NCI-H1694 (cell line): ENCODE measurements around the gene ETDC.
A peak's percentile ranks its signal among the peaks of the same experiment; 100 is the strongest.
"Not testable (repeated sequence)": the region's sequence is repeated elsewhere in the genome, so short reads cannot be mapped to it uniquely, and the experiment has no call there.

ENCODE experiments used
- DNase-seq: peaks from one replicate; lab custom pipeline; 2025; lab: John Stamatoyannopoulos, UW

The ETDC gene

DNA sequence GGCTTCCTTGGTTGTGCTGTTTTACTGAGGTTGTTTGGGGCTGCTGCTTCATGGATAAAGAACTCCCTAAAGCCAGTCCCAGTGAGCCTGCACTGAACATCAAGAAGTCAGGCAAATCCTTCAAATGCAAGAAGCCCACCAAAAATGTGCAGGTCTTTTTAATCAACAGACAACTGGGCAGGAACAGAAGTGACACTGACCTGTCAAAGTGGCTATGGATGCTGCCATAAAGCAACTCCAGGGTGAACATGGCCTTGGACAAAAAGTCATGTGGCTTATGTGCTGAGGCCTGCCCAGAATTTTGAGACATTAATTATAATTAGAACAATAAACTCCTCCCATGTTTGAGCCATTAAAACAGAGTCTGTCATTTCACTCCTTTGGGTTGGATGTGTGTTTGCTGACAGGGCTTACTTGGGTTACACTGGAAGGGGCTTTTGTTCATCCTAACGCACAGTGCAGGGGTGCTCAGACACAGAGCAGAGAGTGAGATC is at the start of gene ETDC:
ETDC (plus strand) TSS at position 51 of the 494 bp plus-strand sequence; CDS start at position 51, 0 bp downstream.
- DNase-seq, result no peak

DNA sequence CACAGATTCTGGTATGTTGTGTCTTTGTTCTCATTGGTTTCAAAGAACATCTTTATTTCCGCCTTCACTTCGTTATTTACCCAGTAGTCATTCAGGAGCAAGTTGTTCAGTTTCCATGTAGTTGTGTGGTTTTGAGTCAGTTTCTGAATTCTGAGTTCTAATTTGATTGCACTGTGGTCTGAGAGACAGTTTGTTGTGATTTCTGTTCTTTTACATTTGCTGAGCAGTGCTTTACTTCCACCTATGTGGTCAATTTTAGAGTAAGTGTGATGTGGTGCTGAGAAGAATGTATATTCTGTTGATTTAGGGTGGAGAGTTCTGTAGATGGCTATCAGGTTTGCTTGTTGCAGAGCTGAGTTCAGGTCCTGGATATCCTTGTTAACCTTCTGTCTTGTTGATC is 48.3 kb upstream of the ETDC start:
- DNase-seq, result not testable (repeated sequence)

DNA sequence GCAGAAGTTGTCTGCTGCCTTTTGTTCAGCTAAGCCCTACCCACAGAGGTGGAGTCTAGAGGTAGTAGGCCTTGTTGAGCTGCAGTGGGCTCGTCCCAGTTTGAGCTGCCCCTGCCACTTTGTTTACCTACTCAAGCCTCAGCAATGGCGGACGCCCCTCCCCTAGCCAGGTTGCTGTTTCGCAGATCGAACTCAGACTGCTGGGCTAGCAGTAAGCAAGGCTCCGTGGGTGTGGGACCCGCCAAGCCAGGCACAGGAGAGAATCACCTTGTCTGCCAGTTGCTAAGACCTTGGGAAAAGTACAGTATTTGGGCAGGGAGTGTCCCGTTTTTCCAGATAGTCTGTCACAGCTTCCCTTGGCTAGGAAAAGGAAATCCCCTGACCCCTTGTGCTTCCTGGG is 45.9 kb upstream of the ETDC start:
- not testable (repeated sequence) for DNase-seq

DNA sequence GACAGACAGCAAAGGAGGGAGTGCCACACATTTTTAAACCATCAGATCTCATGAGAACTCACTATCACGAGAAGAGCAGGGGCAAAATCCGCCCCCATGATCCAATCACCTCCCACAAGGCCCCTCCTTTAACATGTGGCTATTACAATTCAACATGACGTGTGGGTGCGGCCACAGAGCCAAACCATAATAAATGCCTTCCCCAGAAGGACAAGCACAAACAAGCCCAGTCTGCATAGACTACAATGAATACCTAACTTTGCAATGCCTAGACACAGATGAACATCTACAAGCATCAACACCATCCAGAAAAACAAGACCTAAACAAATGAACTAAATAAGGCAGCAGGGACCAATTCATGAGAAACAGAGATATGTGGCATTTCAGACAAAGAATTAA is 45.1 kb upstream of the ETDC start:
- no peak for DNase-seq

DNA sequence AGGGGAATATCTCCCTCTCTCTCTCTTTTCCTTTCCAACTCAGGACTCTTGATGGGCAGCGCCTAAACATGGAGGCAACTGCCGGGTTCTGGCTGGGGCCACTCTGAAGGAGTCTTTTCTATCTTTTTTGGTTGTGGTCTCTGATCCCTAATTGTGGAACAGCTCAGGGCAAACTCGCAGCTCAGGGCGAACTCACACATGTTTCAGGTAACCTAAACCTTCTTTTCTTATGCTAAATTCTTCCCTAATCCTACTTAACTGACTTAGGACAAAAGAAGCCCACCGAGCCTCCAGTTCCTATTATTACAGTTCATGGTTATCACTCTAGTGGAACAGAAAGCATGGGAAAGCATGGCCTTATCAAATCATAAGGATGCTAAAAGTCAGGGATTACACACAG is 36.1 kb upstream of the ETDC start:
- no peak for DNase-seq

DNA sequence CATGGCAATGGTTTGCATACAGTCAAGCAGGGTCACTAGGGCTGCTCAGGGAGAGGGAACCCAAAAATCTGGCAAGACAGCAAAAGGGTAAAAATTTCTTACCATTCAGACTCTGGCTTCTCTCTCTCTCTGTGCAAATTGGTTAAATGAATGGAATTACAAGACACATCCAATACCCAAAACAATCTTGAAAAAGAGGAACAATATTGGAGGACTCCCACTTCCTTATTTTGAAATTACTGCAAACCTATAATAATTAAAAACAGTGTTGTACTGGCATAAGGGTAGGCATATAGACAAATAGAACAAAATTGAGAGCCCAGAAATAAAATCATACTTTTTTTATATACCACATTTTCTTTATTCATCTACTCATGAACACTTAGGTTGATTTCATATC is 33.3 kb upstream of the ETDC start:
- DNase-seq, result no peak

DNA sequence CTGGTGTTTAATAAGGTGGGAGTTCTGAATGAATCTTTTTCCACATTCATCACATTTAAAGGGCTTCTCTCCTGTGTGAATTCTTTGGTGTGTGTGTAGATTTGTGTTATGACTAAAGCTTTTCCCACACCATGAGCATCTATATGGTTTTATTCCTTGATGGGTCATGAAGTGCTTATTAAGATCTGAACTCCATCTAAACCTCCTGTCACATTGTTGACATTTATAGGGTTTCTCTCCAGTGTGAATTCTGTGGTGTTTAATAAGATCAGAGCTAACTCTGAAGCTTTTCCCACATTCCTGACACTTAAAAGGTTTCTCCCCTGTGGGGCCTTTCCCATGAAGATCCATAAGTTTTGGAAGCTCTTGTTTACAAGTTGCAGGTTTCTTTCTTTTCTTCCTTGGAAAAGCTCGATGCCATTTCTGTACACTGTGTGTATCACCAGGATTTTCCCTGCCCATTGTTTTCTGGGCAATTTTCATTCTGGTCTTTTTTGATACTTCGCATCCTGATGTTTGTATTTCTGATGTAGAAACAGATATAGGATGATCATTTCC is 21.9 kb upstream of the ETDC start:
- DNase-seq, result no peak

DNA sequence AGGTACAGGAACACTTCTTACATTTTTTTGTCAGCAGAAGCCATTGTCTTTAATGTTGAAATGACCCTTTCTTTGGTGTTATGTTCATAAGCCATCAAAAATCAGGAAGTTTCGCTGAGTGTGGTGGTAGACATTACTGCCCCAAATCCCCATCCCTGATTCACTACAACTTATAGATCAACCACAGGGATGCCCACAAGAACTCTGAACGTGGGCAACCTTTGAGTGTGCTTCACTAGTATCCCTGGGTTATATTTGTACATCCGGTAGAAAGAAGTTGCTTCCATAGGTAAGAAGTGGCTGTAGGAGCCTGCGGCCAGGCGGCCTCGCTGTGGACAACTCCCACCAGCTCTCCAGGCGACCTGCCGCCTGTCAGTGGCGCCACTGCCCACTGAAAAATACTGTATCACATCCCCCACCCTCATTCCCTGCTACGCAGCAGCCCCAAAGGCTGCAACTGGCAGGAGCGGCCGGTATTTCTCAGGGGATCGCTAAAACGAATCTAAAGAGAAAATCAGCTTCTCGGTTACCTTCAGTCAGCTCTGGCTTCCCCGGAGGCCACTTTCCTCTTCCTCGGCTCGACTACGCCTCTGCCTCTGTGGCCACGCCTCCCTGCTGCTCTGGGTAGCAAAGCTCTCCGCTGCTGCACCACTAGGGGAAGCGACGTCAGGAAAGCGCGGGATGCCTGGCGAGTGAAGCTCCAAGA is 13.9 kb upstream of the ETDC start:
- no peak for DNase-seq

DNA sequence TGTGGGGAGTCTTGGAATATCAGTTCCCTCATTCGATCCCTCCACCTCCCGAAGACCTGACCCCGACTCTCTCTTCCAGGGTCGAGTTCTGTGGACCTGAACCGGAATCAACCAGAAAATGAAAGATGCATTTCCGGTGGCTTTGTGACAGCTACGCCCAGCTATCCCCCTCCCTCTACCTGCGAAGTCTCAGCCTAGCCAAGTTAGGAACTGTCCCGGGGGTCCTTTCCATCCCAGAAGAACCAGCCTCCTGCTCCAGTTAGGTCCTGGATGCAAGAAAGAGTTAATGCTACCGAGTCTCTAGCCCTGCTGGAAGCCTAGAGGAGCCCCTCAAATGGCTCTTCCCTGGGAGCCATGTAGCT is 13.4 kb upstream of the ETDC start:
- no peak for DNase-seq

DNA sequence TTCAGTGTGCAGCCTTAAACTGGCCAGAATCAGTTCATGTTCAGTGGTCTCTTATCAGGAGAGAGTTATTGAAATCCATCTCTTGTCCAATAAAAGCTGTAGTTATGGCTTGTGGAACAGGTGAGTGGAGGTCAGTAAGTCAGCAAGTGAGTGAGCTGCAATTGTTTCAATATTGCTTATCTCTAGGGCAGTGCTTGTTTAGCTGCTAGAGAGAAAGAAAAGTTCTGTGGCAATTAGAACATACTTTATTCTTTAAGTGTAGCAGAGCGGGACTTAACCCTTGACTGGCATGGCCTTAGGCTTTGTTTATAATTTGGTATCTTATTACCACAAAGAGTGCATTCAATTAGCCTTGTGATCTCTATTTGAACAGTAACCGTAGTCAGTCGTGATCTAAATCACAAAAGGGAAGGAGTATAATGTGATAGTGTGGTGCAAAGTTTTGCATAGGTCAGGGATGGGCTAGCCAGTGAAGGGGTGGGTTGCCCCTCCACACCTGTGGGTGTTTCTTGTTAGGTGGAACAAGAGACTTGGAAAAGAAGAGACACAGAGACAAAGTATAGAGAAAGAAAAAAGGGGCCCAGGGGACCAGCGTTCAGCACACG is 6.9 kb upstream of the ETDC start:
- no peak for DNase-seq

DNA sequence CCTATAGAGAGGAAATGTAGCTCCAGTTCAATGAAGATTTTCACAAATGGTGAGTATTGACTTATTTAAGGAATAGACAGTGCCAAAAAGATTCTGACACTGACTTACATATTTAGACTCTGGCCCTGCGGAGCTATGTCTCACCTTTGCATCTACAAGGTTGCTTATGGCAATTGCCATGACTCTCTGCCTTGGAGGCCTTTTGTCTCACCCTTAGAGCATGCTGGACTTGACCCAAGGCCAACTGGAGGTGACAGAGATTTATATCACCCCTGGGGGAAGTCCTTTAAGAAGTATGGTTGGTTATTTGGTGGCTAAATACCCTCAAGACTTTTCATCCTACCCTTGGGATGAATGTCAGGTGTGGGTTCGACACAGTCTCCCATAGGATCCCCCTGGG is 4.5 kb upstream of the ETDC start:
- no peak for DNase-seq

DNA sequence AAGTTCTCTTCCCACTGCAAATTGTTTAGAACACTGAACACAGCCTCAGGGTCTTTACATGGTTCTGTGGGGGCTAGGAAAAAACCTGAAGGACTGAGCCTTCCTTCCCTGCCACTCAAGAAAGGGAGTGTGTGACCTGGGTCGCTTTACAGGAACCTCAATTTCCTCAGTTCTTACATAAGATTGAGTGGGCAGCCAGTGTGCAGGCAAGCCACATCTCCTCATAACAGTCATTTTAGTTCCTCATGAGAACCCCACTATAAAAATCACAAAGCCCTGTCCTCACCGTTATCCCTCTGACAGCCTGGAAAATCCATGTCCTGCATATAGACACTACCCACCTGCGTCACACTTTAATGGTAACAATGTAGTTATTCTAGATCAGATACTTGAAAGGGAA is 2.1 kb upstream of the ETDC start:
- no peak for DNase-seq

DNA sequence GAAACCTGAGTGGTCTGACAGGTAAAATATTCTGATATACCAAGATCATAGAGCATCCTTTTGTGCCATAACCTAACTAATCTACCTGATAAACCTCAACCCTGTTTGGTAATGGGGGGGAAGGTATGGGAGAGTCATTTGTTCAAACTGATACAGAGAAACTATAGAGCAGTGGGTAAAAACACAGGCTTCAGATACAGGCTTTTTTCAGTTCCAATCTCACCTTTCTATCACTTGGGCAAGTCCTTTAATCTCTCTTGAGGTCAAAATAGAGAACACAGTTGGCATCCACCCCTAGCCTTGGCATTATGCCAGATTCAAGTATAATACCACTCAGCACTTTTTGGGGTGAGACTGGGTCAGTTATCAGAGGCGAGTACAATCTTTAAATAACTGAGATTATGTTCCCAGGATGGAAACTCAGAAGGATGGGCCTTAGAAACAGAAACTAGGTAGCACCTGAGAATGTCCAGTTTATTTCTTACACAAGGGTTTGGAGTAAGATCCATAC is 880 bp upstream of the ETDC start:
- no peak for DNase-seq

DNA sequence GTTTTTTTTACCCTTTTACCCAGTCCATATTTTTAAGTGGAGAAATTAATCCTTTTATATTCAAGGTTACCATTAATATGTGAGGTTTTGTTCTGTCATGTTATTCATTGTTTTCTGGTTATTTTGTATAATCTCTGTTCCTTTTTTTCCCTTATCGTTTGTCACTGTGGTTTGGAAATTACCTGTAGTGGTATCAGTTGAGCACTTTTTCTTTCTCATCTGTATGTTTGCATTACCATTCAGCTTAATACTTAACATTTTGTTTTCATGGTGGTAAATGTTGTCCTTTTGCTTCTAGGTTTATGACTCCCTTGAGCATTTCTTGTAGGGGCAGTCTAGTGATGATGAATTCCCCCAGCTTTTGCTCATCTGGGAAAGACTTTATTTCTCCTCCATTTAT is 6.6 kb downstream of the ETDC start:
- DNase-seq, result no peak

DNA sequence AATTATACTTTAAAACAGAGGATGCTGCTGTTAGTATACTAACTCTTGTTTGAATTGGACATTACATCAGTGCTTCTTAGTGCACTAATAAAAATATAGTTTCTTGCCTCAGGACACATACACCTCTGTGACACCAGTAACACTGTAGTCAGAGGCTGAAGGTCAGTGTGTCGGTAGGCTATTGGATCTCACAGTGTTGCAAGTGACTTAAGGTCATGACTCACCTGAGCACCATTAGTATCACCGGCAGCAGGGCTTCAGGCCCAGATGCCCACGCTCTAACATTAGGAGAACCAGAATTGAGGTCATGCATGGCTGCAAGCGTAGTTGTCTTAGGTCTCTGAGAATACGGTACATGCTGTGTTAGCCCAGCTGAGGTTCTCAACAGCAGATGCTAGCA is 15.2 kb downstream of the ETDC start:
- DNase-seq, result no peak

DNA sequence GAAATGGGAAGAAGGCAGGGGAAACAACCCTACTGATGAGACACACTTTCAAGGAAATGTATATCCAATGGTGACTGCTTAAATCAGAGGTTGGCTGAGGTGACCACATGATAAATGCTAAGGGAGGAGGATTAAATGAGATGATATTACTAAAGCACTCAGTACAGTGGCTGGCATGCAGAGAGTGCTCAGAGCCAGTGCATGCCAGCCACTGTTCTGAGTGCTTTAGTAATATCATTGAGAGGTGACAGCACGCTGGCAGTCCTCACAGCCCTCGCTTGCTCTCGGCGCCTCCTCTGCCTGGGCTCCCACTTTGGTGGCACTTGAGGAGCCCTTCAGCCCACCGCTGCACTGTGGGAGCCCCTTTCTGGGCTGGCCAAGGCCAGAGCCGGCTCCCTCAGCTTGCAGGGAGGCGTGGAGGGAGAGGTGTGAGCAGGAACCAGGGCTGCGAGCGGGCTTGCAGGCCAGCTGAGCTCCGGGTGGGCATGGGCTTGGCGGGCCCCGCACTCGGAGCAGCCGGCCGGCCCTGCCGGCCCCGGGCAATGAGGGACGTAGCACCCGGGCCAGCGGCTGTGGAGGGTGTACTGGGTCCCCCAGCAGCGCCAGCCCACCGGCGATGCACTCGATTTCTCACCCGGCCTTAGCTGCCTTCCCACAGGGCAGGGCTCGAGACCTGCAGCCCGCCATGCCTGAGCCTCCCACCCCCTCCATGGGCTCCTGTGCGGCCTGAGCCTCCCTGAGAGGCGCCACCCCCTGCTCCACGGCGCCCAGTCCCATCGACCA is 15.9 kb downstream of the ETDC start:
- DNase-seq, result not testable (repeated sequence)

DNA sequence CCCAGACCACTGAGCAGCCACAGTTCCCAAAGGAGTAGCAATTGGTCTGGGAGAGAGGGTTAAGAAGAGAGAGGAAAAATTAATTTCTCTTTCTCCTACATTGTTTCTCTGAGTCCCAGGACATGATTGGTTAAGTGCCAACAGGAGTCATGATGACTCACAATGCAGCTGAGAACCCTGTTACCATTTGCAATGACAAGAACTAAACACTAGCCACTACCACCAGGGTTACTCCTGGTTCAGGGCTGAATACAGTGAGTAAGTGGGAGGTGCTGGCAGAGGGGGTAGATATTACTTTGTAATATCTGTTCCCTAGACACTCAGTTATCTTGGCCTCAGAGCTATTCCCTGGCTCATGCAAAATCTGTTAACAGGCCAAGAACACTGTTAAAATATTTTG is 18.0 kb downstream of the ETDC start:
- DNase-seq, result no peak

DNA sequence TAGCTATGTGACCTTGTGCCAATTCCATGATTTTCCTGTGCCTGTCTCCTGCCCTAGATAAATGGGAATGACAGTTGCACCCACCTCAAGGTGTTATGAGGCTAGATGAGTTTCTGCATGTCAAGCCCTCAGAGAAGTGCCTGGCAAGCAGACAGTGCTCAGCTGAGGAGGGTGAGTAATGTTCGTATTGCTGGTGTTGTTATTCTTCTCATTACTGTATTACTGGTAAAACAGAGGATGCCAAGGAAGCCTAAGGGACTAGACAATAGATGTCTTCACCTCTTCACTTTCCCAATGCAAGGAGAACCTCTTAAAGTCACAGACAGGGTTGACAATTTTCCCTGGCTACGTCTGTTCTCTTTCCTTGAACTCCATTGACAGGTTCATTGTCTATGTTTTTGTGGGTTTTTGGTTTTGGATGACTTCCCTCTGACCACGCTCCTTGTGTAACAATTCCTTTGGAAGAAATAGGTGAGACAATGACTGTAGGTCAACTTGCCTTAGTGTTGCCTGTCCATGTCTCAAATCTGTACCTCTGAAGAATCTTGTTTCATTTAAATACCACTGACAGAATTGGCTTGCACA is 19.2 kb downstream of the ETDC start:
- no peak for DNase-seq

DNA sequence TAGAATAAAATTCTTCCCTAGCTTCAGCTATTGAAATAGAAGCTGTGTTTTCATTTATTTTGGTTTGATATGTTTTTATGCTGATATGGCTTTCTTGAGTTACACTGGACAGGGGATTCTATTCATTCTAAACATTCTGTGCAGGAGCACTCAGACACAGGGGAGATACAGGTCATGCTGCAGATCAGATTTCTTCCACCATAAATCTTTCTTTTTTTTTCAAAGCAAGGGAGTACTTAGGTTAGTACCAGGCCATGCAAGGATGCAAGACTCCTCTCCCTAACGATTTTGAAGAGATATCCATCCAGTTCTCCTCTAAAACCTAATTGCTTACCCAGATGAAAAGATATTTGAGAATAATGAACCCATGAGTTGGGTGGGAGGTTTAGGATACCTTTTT is 21.4 kb downstream of the ETDC start:
- DNase-seq, result no peak

DNA sequence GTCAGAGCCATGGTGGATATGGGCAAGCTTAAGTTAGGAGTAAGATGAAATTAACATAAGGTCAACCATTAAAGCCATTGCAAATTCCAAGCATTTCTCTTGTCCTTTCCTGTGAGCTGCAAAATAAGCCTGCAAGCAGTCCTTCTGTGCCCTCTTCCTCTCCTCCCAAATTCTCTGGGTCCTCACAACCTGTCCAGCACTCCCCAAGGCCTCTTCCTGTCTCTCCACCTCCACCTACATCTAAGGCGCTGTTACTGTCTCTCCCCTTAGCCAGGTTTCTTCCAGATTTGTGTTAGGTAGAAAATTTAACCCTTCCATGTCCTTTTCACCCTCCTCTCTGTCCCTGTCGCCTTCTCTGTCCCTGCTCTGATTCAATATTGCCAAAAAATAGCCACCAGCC is 22.2 kb downstream of the ETDC start:
- no peak for DNase-seq

DNA sequence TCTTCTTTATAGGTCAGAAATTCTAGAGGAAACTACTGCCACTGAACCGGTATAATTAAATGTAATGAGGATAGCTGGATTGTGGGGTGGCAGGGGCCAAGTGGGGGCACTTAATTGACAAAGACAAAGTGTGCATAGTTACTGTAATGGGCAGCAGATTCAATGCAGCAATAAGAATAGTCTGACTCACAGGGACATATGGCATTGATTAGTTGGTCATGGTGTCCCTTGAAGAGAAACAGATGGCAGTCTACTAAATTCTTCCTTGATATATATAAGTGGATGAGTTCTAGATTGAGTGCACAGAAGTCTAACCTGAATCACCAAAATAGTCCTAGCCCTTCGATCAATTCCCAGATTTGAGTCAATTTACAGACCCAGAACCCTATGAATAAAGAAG is 31.6 kb downstream of the ETDC start:
- DNase-seq, result no peak

DNA sequence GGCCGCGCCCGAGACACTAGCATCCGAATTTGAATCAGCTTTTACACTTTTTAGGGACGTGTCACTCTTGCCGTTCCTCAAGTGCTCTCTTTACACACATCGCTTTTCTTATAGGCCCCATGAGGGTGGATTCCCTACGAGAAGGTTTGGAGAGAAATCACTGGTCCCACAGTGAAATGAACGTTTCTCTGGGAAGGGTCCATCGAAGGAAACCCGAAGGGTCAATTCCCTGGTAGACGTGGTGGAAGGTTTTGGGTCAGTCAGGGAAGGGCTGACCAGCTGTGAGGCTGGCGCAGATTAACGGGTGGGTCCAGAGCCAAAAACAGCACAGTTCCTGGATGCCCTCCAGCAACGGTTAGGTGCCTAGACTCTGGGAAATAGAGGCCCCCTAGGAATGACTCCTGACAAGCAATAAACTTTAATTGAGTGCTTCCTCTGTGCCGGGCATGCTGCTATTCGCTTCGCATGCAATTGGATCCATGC is 35.9 kb downstream of the ETDC start:
- DNase-seq, result peak; percentile 19
